ENCODE data around the gene AGPAT1.

GRCh38 chr6:32179766-32180405 is 4.0 kb upstream of the AGPAT1 start:
- no peak for TF ChIP-seq CTCF (IDR thresholded peaks at IDR 0.05)
- no peak for TF ChIP-seq REST (IDR thresholded peaks at IDR 0.05; ENCODE audit: low read depth, low read length)
- no peak for TF ChIP-seq TAF1 (IDR thresholded peaks at IDR 0.05; ENCODE audit: borderline replicate concordance, low read depth, low read length)
- TF ChIP-seq EZH2phosphoT487 (IDR thresholded peaks at IDR 0.05; ENCODE audit: borderline replicate concordance, low read depth): no peak
- no peak for TF ChIP-seq GABPA (IDR thresholded peaks at IDR 0.05; ENCODE audit: low read depth)

All from SK-N-SH (cell line).